ENCODE data around the gene CLMN. TPM values are rescaled to one million over a fixed set of nuclear protein-coding genes. Genes with fewer than 3 reads are reported as not detected.
A peak's percentile ranks its signal among the peaks of the same experiment; 100 is the strongest.

CLMN gene
- total and polyA plus RNA-seq, 7 experiments from 2014 or later = 0.43 to 6.8 (median 0.70) TPM

- Mint-ChIP-seq H3K36me3 (no peaks in the 10 kb centered on the region), H3K4me1 (no peaks in the 10 kb centered on the region), H3K9me3 (no peaks in the 10 kb centered on the region), H3K4me3 (peak overlapping the region in 1 of 10 donors; percentile 26), H3K27ac (no peak overlapping the region), H3K27me3 (no peaks in the 10 kb centered on the region)
- H3K36me3 ChIP-seq (ENCODE audit: control insufficient read depth in 2 of 3, insufficient read depth in 3 of 3, low read length in 3 of 3) = no peaks in the 10 kb centered on the region
- DNase-seq = no peak
- ChIA-PET POLR2A (no interaction called here), CTCF (no interaction called here)
- H3K9me3 ChIP-seq (ENCODE audit: control insufficient read depth in 2 of 3, low read length in 3 of 3) = no peaks in the 10 kb centered on the region
- H3K27ac ChIP-seq (ENCODE audit: low read depth, low read length) = no peak overlapping the region
- H3K27me3 ChIP-seq (ENCODE audit: control insufficient read depth in 2 of 2, insufficient read depth in 2 of 2, low read length in 2 of 2) = no peaks in the 10 kb centered on the region
- no peak overlapping the region for H3K4me3 ChIP-seq (ENCODE audit: low read length)
- no peaks in the 10 kb centered on the region for H3K4me1 ChIP-seq (ENCODE audit: control insufficient read depth in 2 of 2, insufficient read depth in 2 of 2, low read length in 2 of 2)
- intact Hi-C loops (cut with micrococcal nuclease) = no loop called here
- ATAC-seq = no peak
These were observed 45.4 kb downstream of the CLMN start for GRCh38 chr14:95274279-95274678.

- DNase-seq (no peak), ATAC-seq (no peak)
- CTCF ChIA-PET = no interaction called here
- H3K4me3 ChIP-seq (ENCODE audit: low read length) = no peak overlapping the region
- no peaks in the 10 kb centered on the region for H3K9me3 ChIP-seq (ENCODE audit: control insufficient read depth in 2 of 3, low read length in 3 of 3)
- Mint-ChIP-seq H3K4me1 (peaks cover 0 to 2% (median 0%) of the 10 kb centered on the region in 7 donors), H3K27me3 (no peaks in the 10 kb centered on the region), H3K4me3 (no peak overlapping the region), H3K9me3 (no peaks in the 10 kb centered on the region), H3K27ac (no peak overlapping the region), H3K36me3 (no peaks in the 10 kb centered on the region)
- no peaks in the 10 kb centered on the region for H3K36me3 ChIP-seq (ENCODE audit: control insufficient read depth in 2 of 3, insufficient read depth in 3 of 3, low read length in 3 of 3)
- POLR2A ChIA-PET = no interaction called here
- no peaks in the 10 kb centered on the region for H3K27me3 ChIP-seq (ENCODE audit: control insufficient read depth in 2 of 2, insufficient read depth in 2 of 2, low read length in 2 of 2)
- intact Hi-C loops (cut with micrococcal nuclease) = no loop called here
- H3K27ac ChIP-seq (ENCODE audit: low read depth, low read length) = no peak overlapping the region
- no peaks in the 10 kb centered on the region for H3K4me1 ChIP-seq (ENCODE audit: control insufficient read depth in 2 of 2, insufficient read depth in 2 of 2, low read length in 2 of 2)
These were observed 46.4 kb downstream of the CLMN start for GRCh38 chr14:95273001-95273978.

- no peak for DNase-seq
- CTCF ChIA-PET = no interaction called here
- Mint-ChIP-seq H3K4me3 (no peak overlapping the region), H3K36me3 (peaks cover 0 to 2% (median 0%) of the 10 kb centered on the region in 5 donors), H3K27me3 (peaks cover 0 to 1% (median 0%) of the 10 kb centered on the region in 5 donors), H3K27ac (no peak overlapping the region), H3K9me3 (peaks cover 0 to 2% (median 0%) of the 10 kb centered on the region in 11 donors), H3K4me1 (peaks cover 4 to 12% (median 6%) of the 10 kb centered on the region in 7 donors)
- H3K27ac ChIP-seq (ENCODE audit: low read depth, low read length) = no peak overlapping the region
- no peaks in the 10 kb centered on the region for H3K9me3 ChIP-seq (ENCODE audit: control insufficient read depth in 2 of 3, low read length in 3 of 3)
- no peak for ATAC-seq
- no peaks in the 10 kb centered on the region for H3K36me3 ChIP-seq (ENCODE audit: control insufficient read depth in 2 of 3, insufficient read depth in 3 of 3, low read length in 3 of 3)
- no peak overlapping the region for H3K4me3 ChIP-seq (ENCODE audit: low read length)
- no peaks in the 10 kb centered on the region for H3K4me1 ChIP-seq (ENCODE audit: control insufficient read depth in 2 of 2, insufficient read depth in 2 of 2, low read length in 2 of 2)
- no peaks in the 10 kb centered on the region for H3K27me3 ChIP-seq (ENCODE audit: control insufficient read depth in 2 of 2, insufficient read depth in 2 of 2, low read length in 2 of 2)
- POLR2A ChIA-PET = no interaction called here
- intact Hi-C loops (cut with micrococcal nuclease) = no loop called here
These were observed 47.7 kb downstream of the CLMN start for GRCh38 chr14:95272057-95272456.

GRCh38 chr14:95270203-95270602 lies 49.5 kb downstream of the CLMN start:
- Histone ChIP-seq H3K9me3 (ENCODE audit: control insufficient read depth in 2 of 3, low read length in 3 of 3) (no peaks in the 10 kb centered on the region), H3K27me3 (ENCODE audit: control insufficient read depth in 2 of 2, insufficient read depth in 2 of 2, low read length in 2 of 2) (no peaks in the 10 kb centered on the region), H3K4me1 (ENCODE audit: control insufficient read depth in 2 of 2, insufficient read depth in 2 of 2, low read length in 2 of 2) (peaks cover 0 to 3% of the 10 kb centered on the region in 2 donors), H3K36me3 (ENCODE audit: control insufficient read depth in 2 of 3, insufficient read depth in 3 of 3, low read length in 3 of 3) (no peaks in the 10 kb centered on the region), H3K4me3 (ENCODE audit: low read length) (no peak overlapping the region), H3K27ac (ENCODE audit: low read depth, low read length) (no peak overlapping the region)
- ChIA-PET POLR2A (no interaction called here), CTCF (no interaction called here)
- intact Hi-C loops (cut with micrococcal nuclease) = no loop called here
- Mint-ChIP-seq H3K27me3 (peaks cover 0 to 4% (median 0%) of the 10 kb centered on the region in 5 donors), H3K36me3 (peaks cover 0 to 2% (median 0%) of the 10 kb centered on the region in 5 donors), H3K4me1 (peaks cover 10 to 26% (median 16%) of the 10 kb centered on the region in 7 donors), H3K27ac (no peak overlapping the region), H3K9me3 (peaks cover 0 to 4% (median 0%) of the 10 kb centered on the region in 11 donors), H3K4me3 (no peak overlapping the region)
- DNase-seq (no peak), ATAC-seq (no peak)

GRCh38 chr14:95269493-95269892 lies 50.2 kb downstream of the CLMN start:
- POLR2A ChIA-PET = no interaction called here
- ATAC-seq (no peak), DNase-seq (no peak)
- intact Hi-C loops (cut with micrococcal nuclease) = no loop called here
- H3K27me3 Mint-ChIP-seq = peaks cover 0 to 4% (median 0%) of the 10 kb centered on the region in 5 donors
- peaks cover 0 to 4% (median 0%) of the 10 kb centered on the region in 11 donors for H3K9me3 Mint-ChIP-seq
- Histone ChIP-seq H3K27ac (ENCODE audit: low read depth, low read length) (no peak overlapping the region), H3K36me3 (ENCODE audit: control insufficient read depth in 2 of 3, insufficient read depth in 3 of 3, low read length in 3 of 3) (no peaks in the 10 kb centered on the region), H3K9me3 (ENCODE audit: control insufficient read depth in 2 of 3, low read length in 3 of 3) (no peaks in the 10 kb centered on the region), H3K27me3 (ENCODE audit: control insufficient read depth in 2 of 2, insufficient read depth in 2 of 2, low read length in 2 of 2) (no peaks in the 10 kb centered on the region), H3K4me1 (ENCODE audit: control insufficient read depth in 2 of 2, insufficient read depth in 2 of 2, low read length in 2 of 2) (peaks cover 0 to 3% of the 10 kb centered on the region in 2 donors), H3K4me3 (ENCODE audit: low read length) (no peak overlapping the region)
- peaks cover 0 to 2% (median 0%) of the 10 kb centered on the region in 5 donors for H3K36me3 Mint-ChIP-seq
- no peak overlapping the region for H3K4me3 Mint-ChIP-seq
- H3K27ac Mint-ChIP-seq = no peak overlapping the region
- peaks cover 10 to 28% (median 17%) of the 10 kb centered on the region in 7 donors for H3K4me1 Mint-ChIP-seq
- CTCF ChIA-PET = no interaction called here

GRCh38 chr14:95268350-95268749 lies 51.4 kb downstream of the CLMN start:
- H3K4me1 ChIP-seq (ENCODE audit: control insufficient read depth in 2 of 2, insufficient read depth in 2 of 2, low read length in 2 of 2) = peaks cover 0 to 3% of the 10 kb centered on the region in 2 donors
- H3K36me3 Mint-ChIP-seq = peaks cover 0 to 2% (median 0%) of the 10 kb centered on the region in 5 donors
- no peaks in the 10 kb centered on the region for H3K36me3 ChIP-seq (ENCODE audit: control insufficient read depth in 2 of 3, insufficient read depth in 3 of 3, low read length in 3 of 3)
- H3K4me1 Mint-ChIP-seq = peaks cover 10 to 28% (median 17%) of the 10 kb centered on the region in 7 donors
- no peak overlapping the region for H3K4me3 Mint-ChIP-seq
- POLR2A ChIA-PET = no interaction called here
- intact Hi-C loops (cut with micrococcal nuclease) = no loop called here
- H3K27me3 Mint-ChIP-seq = peaks cover 0 to 4% (median 0%) of the 10 kb centered on the region in 5 donors
- H3K9me3 Mint-ChIP-seq = peaks cover 0 to 4% (median 0%) of the 10 kb centered on the region in 11 donors
- no peaks in the 10 kb centered on the region for H3K9me3 ChIP-seq (ENCODE audit: control insufficient read depth in 2 of 3, low read length in 3 of 3)
- CTCF ChIA-PET = no interaction called here
- ATAC-seq (no peak), DNase-seq (no peak)
- H3K27ac ChIP-seq (ENCODE audit: low read depth, low read length) = no peak overlapping the region
- H3K27me3 ChIP-seq (ENCODE audit: control insufficient read depth in 2 of 2, insufficient read depth in 2 of 2, low read length in 2 of 2) = no peaks in the 10 kb centered on the region
- H3K27ac Mint-ChIP-seq = no peak overlapping the region
- no peak overlapping the region for H3K4me3 ChIP-seq (ENCODE audit: low read length)
